PC-9 (cell line): ENCODE results near the gene BCAS3.

ENCODE experiments used
- CTCF ChIP-seq: fragments of 200-600 bp; sonication (generic); conservative IDR thresholded peaks from 2 replicates; pipeline ENCODE4 v1.6.1; 2017; ENCODE audit warnings: mixed run types, antibody characterized with exemption, mild to moderate bottlenecking, moderate library complexity
- EZH2 ChIP-seq: fragments of 200-600 bp; sonication (generic); IDR thresholded peaks from 2 replicates; pipeline ENCODE4 v1.8.0; 2017; ENCODE audit warnings: antibody characterized with exemption, low read depth

DNA sequence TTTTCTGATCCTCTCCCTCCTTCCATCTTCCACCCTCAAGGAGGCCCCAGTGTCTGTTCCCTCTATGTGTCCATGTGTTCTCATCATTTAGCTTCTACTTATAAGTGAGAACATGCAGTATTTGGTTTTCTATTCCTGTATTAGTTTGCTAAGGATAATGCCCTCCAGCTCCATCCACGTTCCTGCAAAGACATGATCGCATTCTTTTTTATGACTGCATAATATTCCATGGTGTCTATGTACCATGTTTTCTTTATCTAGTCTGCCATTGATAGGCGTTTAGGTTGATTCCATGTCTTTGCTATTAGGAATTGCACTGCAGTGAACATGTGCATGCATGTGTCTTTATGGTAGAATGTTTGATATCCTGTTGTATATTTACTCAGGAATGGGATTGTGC is 275.1 kb downstream of the BCAS3 start:
- TF ChIP-seq CTCF (no peak), EZH2 (no peak)
